ENCODE data around the gene PDE2A. TPM values are rescaled to one million over a fixed set of nuclear protein-coding genes. Genes with fewer than 3 reads are reported as not detected.

PDE2A gene
- total and polyA plus RNA-seq, 5 donors = 32.1 to 43.9 (median 37.1) TPM

DNA sequence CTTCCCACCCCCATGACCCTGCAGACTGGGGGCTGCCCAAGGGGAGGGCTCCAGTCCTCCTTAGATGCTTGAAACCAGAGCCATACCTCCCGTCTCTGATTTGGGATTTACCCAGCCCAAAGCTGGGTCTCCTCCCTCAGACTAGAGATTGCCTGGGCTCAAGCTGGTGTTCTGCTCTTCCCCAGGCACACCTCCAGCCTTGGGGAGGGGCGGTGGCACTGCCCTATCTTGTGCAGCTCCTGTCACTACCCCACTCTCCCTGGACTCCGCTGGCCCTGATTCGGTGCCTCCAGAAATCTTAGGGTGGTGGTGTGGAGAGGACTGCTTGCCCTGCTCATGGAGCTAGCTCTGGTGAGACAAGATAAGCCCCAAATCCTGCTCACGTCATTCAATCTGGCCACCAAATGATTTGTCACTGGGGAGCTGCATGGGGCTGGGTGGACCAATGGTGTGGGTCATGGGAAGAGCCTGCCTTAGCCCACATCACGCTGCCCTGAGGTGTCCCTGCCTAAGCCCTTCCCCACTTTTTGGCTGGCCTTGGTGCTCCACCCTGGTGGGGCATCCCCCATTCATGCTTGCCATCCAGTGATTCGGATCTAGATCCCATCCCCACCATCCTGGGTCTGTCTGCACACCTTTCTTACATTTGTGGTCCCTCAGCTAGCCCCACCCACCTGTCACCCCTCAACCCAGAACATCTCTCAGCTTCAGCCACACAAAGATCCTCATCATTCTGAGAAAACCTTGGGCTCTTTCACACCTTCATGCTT, 87.7 kb downstream of the PDE2A start:
- intact Hi-C loops (cut with DNase I) = loop anchor here in 3 of 4 donors (5.0 kb wide), 3 partner anchors 56 to 96 kb away; no protein-coding TSS in a partner anchor
- Histone ChIP-seq H3K9me3 (ENCODE audit: control insufficient read depth, low read length) (no peaks in the 10 kb centered on the region), H3K4me1 (ENCODE audit: control insufficient read depth, insufficient read depth, low read length) (no peaks in the 10 kb centered on the region), H3K27ac (ENCODE audit: low read length) (no peak overlapping the region), H3K27me3 (ENCODE audit: control insufficient read depth, insufficient read depth) (no peaks in the 10 kb centered on the region), H3K4me3 (ENCODE audit: low read length) (no peak overlapping the region)
- peak in 1 of 3 donors; percentile 38 for DNase-seq
- 85% methylated on average over 7 of the region's 7 CpGs for WGBS
- no peak for ATAC-seq

DNA sequence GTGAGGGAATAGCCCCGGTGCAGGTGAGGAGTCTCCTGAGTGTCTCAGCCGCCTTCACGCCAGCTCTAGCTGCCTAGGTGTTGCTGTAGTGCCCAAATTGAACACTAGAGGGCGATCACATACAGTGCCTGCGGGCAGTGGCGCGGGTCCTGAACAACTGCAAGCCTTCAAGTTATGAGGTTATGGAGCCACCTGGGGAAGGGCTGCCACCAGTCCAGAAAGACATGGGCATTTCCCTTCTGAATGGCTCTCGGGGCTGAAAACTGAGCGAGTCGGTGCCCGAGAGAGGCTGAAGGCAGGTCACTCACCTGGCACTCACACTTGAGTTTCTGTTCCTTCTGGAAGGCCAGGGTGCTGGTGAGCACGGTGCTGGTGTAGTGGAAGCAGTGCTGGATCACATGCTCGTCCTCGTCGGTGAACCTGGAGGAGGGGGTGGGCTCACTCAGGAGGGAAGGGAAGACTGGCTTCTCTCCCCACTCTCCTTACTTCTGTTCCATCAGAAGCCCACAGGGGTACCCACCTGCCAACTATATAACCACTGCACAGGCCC, 88.4 kb downstream of the PDE2A start:
- H3K27ac ChIP-seq (ENCODE audit: low read length) = no peak overlapping the region
- no peaks in the 10 kb centered on the region for H3K9me3 ChIP-seq (ENCODE audit: control insufficient read depth, low read length)
- intact Hi-C loops (cut with DNase I) = loop anchor here in 3 of 4 donors (5.0 kb wide), 3 partner anchors 56 to 96 kb away; no protein-coding TSS in a partner anchor
- 15% methylated on average over 15 of the region's 15 CpGs for WGBS
- H3K27me3 ChIP-seq (ENCODE audit: control insufficient read depth, insufficient read depth) = no peaks in the 10 kb centered on the region
- peak; percentile 42 to 78 (median 77) for DNase-seq
- no peaks in the 10 kb centered on the region for H3K4me1 ChIP-seq (ENCODE audit: control insufficient read depth, insufficient read depth, low read length)
- H3K4me3 ChIP-seq (ENCODE audit: low read length) = no peak overlapping the region
- peak; percentile 31 to 61 for ATAC-seq

DNA sequence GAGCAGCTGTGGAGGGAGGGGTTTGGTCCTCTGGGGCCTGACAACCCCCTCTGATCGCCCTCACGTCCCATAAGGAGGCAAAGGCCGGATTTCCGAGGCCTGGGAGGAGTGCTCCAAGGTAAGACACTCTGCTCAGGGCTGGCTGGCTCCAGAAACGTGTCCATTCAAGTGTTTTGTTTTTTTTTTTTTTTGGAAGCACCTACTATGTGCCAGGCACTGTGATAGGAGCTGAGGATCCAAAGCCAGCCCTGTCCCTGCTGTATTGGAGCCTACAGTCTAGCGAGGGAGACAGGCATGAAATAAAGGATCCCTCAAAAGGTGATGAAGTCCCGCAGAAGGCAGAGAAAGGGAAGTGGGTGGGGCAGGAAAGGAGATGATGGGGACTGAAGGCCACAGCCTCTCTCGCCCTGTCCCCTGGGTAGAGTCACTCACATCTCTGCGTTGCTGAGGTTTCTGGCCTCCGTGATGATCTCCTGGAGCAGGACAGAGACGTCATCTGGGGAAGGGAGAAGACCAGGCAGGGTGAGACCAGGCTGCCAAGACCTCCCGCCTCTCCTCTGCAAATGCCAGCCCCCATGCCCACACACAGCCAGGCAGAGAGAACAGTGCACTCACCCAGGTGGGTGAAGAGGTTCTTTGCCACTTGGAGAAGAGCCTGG, 89.2 kb downstream of the PDE2A start:
- Histone ChIP-seq H3K9me3 (ENCODE audit: control insufficient read depth, low read length) (no peaks in the 10 kb centered on the region), H3K27ac (ENCODE audit: low read length) (no peak overlapping the region), H3K4me3 (ENCODE audit: low read length) (no peak overlapping the region), H3K27me3 (ENCODE audit: control insufficient read depth, insufficient read depth) (no peaks in the 10 kb centered on the region), H3K4me1 (ENCODE audit: control insufficient read depth, insufficient read depth, low read length) (no peaks in the 10 kb centered on the region)
- intact Hi-C loops (cut with DNase I) = loop anchor here in 3 of 4 donors (5.0 kb wide), 3 partner anchors 57 to 97 kb away; no protein-coding TSS in a partner anchor
- WGBS = 50% methylated on average over 12 of the region's 12 CpGs
- peak in 1 of 3 donors; percentile 24 for DNase-seq
- no peak for ATAC-seq

DNA sequence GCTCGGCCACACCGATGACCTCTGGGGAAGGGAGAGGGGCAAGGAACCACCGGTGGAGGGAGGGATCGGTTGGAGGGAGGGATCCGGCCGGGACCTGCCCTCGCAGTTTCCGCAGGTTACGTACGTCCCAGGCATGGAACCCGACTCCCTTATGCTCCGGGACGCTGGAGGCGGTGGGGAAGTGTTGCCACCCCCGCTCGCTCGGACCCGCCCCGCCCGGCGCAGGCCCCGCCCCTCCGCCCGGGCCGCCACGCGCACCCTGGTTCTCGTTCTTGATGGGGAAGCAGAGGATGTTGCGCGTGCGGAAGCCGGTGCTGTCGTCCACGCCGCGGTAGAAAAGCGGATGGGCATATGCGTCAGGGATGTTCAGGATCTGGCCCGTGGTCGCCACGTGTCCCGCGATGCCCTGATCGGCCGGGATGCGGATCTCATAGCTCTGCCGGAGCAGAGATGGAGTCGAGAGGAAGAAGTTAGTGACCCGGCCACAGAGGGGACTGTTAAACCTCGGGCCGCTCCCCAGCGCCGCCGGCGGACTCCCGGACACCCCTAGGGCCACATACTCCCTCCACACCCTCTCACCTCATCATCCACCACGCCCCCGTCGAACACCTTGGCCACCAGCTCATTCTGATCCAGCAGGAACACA, 89.8 kb downstream of the PDE2A start:
- H3K27ac ChIP-seq (ENCODE audit: low read length) = no peak overlapping the region
- no peaks in the 10 kb centered on the region for H3K4me1 ChIP-seq (ENCODE audit: control insufficient read depth, insufficient read depth, low read length)
- no peaks in the 10 kb centered on the region for H3K9me3 ChIP-seq (ENCODE audit: control insufficient read depth, low read length)
- peak; percentile 48 to 51 for ATAC-seq
- DNase-seq = peak; percentile 62 to 87 (median 83)
- H3K27me3 ChIP-seq (ENCODE audit: control insufficient read depth, insufficient read depth) = no peaks in the 10 kb centered on the region
- intact Hi-C loops (cut with DNase I) = no loop called here
- H3K4me3 ChIP-seq (ENCODE audit: low read length) = no peak overlapping the region
- WGBS = 38% methylated on average over 59 of the region's 59 CpGs

DNA sequence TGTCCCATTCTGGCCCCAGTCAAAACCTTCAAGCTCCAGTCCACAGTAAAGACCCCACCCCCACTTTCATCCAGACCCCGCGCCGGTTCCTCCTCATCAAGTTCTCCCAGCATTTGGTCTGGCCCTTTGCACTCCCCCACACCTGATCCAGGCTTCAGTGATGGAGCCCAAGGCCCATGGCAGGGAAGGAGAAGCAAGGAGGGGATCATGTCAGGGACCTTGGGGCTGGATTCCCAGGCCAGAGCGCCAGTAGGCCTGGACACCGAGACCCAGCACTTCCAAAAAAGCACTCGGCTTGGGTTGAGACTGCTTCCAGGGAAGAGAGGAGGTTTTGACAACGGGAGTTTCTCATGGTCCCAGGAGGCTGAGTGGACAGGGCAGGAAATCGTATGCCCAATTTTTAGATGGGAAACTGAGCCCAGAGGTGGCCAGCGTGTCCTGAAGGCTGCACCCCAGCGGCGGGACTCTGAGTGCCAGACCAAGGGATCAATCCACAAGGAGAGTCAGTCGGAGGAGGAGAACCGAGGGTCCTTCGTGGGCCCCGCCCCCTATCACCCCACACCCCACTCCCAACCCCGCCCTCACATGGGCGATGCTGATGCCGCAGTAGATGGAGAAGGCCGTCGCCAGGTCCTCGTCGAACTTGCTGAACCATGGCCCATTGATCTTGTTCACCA, 90.5 kb downstream of the PDE2A start:
- DNase-seq (peak in 1 of 3 donors; percentile 49), ATAC-seq (no peak)
- Histone ChIP-seq H3K27ac (ENCODE audit: low read length) (no peak overlapping the region), H3K27me3 (ENCODE audit: control insufficient read depth, insufficient read depth) (no peaks in the 10 kb centered on the region), H3K4me3 (ENCODE audit: low read length) (no peak overlapping the region), H3K9me3 (ENCODE audit: control insufficient read depth, low read length) (no peaks in the 10 kb centered on the region), H3K4me1 (ENCODE audit: control insufficient read depth, insufficient read depth, low read length) (no peaks in the 10 kb centered on the region)
- intact Hi-C loops (cut with DNase I) = no loop called here
- 68% methylated on average over 22 of the region's 22 CpGs for WGBS

DNA sequence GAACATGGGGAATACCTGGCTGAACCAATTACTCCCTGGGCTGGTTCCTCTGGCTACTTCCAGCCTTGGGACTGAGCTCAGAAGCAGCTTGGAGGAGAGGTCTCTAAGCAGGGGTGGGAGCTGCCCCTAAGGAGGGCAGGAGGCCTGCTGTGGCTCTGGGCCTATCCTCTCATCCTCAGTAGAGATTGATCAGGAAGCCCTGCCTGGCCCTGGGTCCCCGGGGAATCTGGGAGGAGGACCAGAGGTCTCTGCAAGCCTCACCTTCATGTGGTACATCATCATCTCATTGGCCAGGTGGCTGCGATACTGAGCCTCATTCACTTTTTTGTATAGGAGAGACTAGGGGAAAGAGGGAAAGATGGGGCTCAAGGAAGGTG, 91.1 kb downstream of the PDE2A start:
- H3K27ac ChIP-seq (ENCODE audit: low read length) = no peak overlapping the region
- intact Hi-C loops (cut with DNase I) = no loop called here
- DNase-seq = no peak
- ATAC-seq = no peak
- H3K27me3 ChIP-seq (ENCODE audit: control insufficient read depth, insufficient read depth) = no peaks in the 10 kb centered on the region
- H3K9me3 ChIP-seq (ENCODE audit: control insufficient read depth, low read length) = no peaks in the 10 kb centered on the region
- H3K4me3 ChIP-seq (ENCODE audit: low read length) = no peak overlapping the region
- H3K4me1 ChIP-seq (ENCODE audit: control insufficient read depth, insufficient read depth, low read length) = no peaks in the 10 kb centered on the region
- WGBS = 72% methylated on average over 2 of the region's 2 CpGs

DNA sequence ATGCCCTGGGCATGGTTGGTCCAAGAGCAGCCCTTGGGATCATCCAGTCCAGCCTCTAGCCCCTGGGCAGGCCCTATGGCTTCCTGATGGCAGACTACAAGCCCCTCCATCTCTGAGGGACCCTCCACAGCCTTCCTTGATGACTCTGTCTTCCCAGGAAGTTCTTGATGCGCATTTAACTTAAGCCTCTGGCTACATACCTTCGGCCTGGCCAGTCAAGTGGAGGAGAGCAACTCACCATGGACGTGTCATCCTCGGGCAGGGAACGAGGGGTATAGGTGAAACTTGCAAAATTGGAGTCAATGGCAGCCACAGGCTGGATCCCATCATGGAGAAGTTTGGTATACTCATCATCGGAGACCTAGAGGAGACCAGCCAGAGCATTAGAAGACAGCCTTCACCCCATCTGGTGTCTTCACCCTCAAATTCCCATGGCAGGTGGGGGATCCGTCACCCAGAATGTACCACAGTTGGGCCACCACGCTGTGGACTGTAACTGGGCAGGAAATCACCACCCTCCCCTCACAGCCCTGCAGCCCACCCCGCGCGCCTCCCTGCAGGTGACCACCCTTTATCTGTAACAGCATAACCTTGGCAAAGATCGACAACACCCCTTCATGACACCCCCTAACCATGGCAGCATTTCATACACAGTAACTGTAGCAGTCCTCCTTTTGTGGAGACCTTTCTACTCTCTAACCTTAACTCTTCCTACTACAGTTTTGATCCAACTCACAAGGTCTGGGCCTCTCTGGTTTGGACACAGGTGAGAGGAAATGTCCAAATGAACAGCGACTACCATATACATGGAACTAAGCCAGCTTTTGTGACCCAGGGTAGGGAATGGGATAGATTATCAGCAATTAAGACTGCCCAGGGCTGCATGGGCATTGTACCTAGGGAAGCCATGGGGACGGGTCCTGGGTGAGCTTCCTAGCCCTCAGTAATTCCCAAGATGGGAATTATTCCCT, 91.7 kb downstream of the PDE2A start:
- H3K4me1 ChIP-seq (ENCODE audit: control insufficient read depth, insufficient read depth, low read length) = no peaks in the 10 kb centered on the region
- H3K4me3 ChIP-seq (ENCODE audit: low read length) = no peak overlapping the region
- no peaks in the 10 kb centered on the region for H3K27me3 ChIP-seq (ENCODE audit: control insufficient read depth, insufficient read depth)
- no peak overlapping the region for H3K27ac ChIP-seq (ENCODE audit: low read length)
- peak in 1 of 3 donors; percentile 20 for DNase-seq
- H3K9me3 ChIP-seq (ENCODE audit: control insufficient read depth, low read length) = no peaks in the 10 kb centered on the region
- 93% methylated on average over 14 of the region's 14 CpGs for WGBS
- intact Hi-C loops (cut with DNase I) = no loop called here
- no peak for ATAC-seq

DNA sequence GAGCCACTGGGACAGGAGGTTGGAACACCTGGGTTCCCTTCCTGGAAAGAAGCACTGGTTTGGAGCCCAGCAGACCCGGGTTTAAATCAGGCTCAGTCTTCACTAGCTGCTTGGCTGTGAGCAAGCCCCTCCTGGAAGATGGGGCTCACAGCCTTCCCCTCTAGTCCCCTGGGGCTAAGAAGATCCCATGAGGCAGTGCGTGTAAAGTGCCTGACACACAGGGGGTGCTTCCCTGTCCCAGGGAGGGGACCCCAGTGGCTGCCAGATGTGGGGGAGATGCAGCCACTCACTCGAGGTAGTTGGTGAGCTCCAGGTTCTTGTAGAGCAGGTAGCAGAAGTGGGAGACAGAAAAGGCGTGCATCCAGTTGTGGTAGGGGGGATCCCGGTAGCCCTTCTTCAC, 93.2 kb downstream of the PDE2A start:
- Histone ChIP-seq H3K4me1 (ENCODE audit: control insufficient read depth, insufficient read depth, low read length) (no peaks in the 10 kb centered on the region), H3K9me3 (ENCODE audit: control insufficient read depth, low read length) (no peaks in the 10 kb centered on the region), H3K27me3 (ENCODE audit: control insufficient read depth, insufficient read depth) (no peaks in the 10 kb centered on the region), H3K27ac (ENCODE audit: low read length) (no peak overlapping the region), H3K4me3 (ENCODE audit: low read length) (no peak overlapping the region)
- ATAC-seq = no peak
- intact Hi-C loops (cut with DNase I) = no loop called here
- 72% methylated on average over 5 of the region's 5 CpGs for WGBS
- DNase-seq = peak in 1 of 3 donors; percentile 21

DNA sequence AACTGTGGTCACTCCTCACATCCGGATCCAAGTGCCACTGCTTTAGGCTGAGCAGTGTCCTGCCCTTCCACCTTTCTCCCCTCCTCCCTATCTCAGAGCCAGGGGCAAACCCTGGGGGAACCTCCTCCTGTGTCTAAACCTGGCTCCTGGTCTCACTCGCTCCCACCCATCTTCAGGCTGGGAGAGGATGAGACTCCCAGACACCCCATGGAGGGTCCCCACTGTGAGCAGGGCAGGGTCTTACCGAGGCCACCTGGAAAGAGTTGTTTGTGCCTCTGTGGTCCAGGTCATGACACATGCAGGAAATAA, 93.6 kb downstream of the PDE2A start:
- no peaks in the 10 kb centered on the region for H3K4me1 ChIP-seq (ENCODE audit: control insufficient read depth, insufficient read depth, low read length)
- H3K27me3 ChIP-seq (ENCODE audit: control insufficient read depth, insufficient read depth) = no peaks in the 10 kb centered on the region
- no peak overlapping the region for H3K27ac ChIP-seq (ENCODE audit: low read length)
- DNase-seq = peak in 1 of 3 donors; percentile 1
- 64% methylated on average over 3 of the region's 3 CpGs for WGBS
- ATAC-seq = no peak
- intact Hi-C loops (cut with DNase I) = no loop called here
- H3K4me3 ChIP-seq (ENCODE audit: low read length) = no peak overlapping the region
- no peaks in the 10 kb centered on the region for H3K9me3 ChIP-seq (ENCODE audit: control insufficient read depth, low read length)
